K562 treated with DMSO at 1 percent for 4 hours (cell line): Measurements from ENCODE around the gene TOX3. TPM values are rescaled to one million over a fixed set of nuclear protein-coding genes. Genes with fewer than 3 reads are reported as not detected.

ENCODE experiments used
- total RNA-seq: library from RNA; unstranded; fragments of 300-600 nt; gene quantifications from 2 replicates; pipeline ENCODE4 v1.2.3, GENCODE V29; 2022; ENCODE audit not compliant: insufficient read depth

The TOX3 gene
- not detected in 2 replicates for total RNA-seq

DNA sequence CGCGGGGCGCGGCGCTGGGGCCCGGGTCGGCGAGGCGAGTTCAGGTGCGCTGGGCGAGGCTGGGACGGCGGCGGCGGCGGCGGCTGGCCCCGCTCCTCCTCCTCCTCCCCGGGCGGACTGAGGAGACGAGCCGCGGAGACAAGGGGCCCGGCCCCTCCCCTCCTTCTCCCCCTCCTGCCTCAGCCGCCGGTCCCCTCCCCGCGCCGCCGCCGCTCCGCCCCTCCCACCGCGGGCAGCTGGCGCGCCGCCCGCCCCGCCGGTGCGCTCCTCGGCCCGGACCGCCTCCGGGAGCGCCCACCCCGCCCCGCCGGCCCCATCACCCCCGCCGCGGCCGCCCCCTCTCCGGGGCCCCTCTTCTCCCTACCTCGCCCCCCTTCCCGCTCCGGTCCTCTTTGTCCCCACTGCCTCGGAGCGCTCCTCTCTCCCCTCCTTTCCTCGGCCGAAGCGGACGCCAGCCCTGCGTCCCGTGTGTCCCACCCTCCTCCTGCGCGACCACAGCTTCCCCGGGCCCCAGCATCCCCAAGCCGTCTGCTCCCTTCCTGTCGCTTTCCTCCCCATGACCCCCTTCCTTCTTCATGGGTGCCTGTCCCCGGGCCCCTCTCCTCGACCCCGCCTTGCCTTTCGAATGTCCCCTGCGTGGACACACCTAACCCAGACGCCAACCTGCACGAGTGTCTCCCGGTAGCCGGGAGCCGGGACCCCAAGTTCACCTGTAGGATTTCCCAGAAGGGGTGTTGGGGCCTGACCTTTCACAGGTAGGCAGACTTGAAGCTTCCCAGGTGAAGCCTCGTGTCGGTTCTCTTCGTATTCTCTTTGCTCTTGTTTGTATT lies at the start of gene TOX3:
Gene TOX3, minus strand, starts transcription at position 140 of the 830 bp plus-strand sequence. CDS start 420 bp downstream, outside the sequence.

